Fibroblast of gingiva (primary cell): Measurements from ENCODE around the gene HDAC4.

Experiments used
- DNase-seq: peaks from one replicate; pipeline ENCODE4 v3.0.0-alpha.2; 2011; ENCODE audit warnings: low read depth

HDAC4 gene

GRCh38 chr2:239107936-239108335 is 292.9 kb downstream of the HDAC4 start:
- no peak for DNase-seq

GRCh38 chr2:239106966-239107365 is 293.9 kb downstream of the HDAC4 start:
- no peak for DNase-seq

GRCh38 chr2:239106314-239106908 is 294.4 kb downstream of the HDAC4 start:
- DNase-seq: peak; percentile 66

DNA sequence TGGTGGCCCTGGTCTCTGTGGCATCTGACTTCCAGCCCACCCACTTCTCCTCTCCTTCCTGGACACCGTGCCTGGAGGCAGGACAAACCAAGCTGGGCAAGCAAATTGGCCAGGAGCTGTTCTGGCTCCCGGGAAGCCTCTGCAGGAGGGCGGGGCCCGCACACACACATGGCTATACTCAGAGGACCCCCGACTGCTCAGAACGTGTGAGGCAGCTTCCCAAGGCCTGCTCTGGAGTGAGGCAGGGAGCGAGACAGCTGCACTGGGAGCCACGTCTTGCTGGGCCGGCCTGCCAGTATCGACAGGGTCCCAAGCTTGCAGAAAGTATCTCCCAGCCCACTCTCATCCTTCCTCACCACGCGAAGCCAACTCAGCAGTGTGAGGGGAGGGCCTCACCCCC is 295.6 kb downstream of the HDAC4 start:
- no peak for DNase-seq

DNA sequence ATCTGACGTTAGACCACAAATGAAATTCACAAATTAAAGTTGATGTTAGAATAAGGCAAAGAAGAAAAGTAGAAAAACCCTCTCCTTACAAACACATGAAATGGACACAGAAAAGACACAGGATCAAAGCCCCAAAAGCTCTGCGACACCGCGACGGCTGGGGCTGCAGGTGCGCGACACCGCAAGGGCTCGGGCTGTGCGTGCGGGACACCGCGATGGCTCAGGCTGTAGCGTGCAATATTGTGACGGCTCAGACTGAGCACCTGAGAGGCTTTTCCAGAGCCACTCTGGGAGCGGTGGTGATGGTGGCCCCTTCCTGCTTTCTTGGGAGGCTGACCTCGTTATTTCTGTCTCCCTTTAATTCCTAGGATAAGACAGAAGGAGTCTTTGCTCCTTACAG is 296.0 kb downstream of the HDAC4 start:
- no peak for DNase-seq

DNA sequence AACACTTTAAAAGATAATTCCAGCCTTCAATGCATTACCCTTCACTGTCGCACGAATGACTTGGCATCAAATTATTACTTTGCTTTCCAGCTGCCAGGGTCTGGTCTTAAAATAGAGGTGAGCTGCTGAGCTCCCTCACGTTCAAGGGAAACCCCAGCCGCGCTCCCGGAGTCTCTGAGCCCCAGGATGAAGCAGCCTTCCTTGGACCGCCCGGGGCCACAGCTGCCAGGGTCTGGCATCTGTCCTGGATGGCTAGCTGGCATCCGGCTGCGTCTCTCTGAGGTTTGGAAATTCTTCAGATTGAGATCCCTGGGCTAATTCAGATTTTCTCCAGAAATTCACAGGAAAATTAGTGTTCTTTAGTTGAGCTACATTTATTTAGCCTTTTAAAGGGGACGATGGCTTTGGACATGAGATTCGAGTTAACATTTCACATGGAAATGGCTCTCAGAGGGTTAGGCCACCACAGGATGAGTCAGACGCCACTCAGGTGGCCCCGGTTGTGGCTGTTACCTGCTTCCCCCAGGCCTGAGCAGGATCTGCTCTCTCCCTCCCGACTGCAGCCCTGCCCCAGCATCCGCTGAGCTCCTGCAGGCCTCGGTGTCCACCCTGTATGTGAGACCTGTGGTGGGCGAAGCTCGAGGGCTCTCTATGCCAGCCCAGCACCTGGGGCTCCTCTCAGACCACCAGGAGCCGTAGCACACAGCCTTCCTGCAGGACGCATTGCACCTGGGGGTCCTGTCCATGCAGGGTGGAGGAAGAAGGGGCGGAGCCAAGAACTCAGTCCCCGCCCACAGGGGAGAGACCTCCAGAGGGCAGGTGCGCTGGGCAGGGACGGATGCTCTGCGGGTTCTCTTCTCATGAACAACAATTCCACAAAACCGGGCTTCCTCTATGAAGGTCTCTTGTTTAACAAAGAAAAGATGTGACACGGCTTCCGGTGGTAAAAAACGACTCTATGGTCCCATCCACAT is 297.4 kb downstream of the HDAC4 start:
- DNase-seq: no peak

- DNase-seq: no peak
Measured at GRCh38 chr2:239102266-239102665, 298.6 kb downstream of the HDAC4 start.

GRCh38 chr2:239101807-239102206 is 299.0 kb downstream of the HDAC4 start:
- no peak for DNase-seq

DNA sequence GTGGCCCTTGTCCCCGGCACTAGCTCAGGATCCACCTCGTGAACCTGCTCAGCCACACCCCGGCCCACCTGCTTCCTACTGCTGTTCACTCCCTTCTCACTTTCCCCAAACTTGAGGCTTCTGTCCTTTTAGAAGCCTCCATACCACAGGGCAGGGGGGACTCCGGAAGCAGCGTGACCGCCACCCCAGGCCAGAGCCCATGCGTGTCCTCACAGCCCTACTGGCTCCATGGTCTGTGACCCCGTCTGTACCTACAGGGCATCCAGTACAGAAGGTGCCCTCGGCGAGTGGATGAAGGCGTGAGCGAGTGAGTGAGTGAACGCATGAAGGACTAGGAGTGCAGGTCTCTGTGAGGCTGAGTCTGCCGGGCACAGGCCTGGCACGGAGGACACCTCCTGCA is 299.7 kb downstream of the HDAC4 start:
- no peak for DNase-seq

DNA sequence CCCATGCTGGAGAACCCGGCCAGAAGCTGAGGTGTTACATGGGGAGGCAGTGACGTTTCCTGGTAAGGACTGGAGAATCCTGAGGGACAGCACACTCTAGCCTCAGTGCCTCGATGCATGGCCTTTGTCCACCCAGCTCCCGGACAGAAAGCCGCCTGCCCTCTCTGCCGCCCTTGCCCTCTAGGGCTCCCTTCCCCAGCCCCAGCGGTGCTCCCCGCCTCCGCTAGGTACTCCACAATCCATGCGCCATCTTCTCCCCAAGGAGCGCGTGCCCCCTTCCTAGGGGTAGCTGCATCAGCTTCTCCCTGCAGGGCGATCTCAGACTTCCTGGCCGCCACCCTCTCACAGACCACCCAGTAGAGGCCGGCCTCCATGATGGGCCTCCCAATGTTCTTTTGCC is 301.3 kb downstream of the HDAC4 start:
- no peak for DNase-seq

- DNase-seq: peak; percentile 78
Measured at GRCh38 chr2:239098288-239098970, 302.4 kb downstream of the HDAC4 start.

DNA sequence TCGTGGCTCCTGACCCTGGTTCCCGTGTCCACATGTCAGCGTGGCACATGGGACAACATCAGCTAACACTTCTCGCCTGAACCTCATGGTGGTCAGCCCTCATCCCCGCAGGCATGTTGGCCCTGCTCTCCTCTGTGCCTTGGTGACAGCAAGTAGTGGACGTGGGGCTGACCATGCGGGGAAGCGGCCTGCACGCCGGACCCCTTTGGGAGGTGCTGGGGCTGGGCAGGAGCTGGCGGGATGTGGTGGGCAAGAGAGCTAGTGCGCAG is 303.5 kb downstream of the HDAC4 start:
- DNase-seq: no peak

DNA sequence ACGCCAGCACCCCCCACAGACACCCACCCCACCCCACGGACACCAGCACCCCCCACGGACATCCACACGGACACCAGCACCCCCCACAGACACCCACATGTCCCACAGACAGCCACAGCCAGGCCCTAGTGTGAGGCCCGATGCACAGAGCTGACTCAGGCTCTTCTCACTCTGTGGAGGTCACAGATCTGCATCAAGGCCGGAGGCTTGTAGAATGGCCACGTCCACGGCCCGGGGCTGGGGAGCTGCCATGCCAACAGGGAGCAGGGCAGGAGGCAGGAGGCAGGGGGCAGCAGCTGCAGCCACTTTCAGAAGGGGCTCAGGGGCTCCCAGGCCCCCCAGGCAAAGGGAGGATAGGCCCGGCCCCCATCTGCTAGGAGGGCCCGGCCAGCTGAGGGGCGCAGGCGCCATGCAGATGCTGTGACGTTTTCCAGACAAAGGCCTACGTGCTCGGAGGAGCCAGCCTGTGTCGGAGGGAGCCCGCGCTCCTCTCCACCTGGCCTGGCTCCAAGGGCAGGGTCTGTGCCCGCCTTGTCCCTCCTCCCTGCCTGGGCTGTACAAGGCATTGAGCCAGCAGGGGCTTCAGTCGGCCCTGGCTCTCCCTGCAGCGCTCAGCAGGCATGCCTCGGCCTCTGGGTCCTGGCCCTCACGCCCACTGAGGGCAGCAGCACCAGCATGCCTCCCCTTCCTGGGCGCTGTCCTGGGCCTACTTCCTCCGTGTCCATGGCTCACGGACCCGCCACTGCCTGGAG is 304.0 kb downstream of the HDAC4 start:
- DNase-seq: no peak

- no peak for DNase-seq
Measured at GRCh38 chr2:239095460-239096081, 305.2 kb downstream of the HDAC4 start.

GRCh38 chr2:239094867-239095266 is 306.0 kb downstream of the HDAC4 start:
- DNase-seq: no peak

GRCh38 chr2:239093952-239094351 is 306.9 kb downstream of the HDAC4 start:
- peak; percentile 27 for DNase-seq

DNA sequence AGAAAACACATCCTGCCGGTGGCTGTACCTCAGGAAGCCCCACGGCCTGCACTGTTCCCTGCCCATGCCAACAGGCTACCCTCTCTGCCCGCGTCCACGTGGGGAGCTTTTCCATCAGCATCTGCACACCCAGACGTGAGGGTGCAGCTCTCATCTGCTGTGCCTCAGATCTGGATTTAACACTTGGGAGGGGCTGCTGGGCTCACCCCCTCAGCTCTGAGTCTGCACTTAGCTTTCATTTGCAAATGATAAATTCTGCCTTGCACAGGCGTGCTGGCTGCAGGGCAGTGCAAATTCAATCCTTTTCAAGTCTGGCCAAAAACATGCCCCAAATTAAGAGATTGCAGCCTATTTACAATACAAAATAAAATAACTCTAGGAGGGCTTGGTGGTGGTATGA is 307.3 kb downstream of the HDAC4 start:
- DNase-seq: no peak

DNA sequence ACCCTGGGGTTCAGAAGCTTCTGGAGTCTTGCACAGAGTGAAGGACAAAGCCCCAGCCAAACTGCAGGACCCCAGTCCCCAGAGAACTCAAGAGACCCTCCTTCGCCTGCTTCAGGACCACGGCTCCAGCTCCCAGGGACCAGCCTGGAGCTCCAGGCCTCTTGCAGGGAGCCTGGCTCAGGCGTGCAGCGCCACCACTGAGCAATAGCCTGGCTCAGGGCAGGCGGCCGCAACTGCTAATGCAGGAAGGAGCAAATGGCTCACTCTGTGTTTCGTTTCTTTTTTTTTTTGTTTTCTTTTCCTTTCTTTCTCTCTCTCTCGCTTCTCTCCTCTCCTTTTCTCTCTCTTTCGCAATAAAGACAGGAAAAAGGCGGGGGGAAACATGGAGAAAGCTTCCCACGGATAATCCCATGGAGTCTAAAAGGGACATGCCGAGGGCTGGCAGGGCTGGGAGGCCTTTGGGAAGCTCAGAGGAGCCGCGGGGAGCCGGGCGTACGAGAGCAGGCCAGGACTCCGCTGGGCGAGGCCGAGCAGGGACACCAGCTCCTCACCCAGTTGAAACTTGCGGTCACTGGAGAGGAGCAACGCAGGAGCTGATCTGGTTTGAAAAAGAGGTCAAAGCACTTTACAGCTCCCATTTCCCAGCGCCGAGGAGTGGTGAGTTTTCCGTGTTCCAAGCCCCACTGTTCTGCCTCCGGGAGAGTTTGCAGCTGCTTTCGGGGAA is 308.1 kb downstream of the HDAC4 start:
- DNase-seq: no peak

DNA sequence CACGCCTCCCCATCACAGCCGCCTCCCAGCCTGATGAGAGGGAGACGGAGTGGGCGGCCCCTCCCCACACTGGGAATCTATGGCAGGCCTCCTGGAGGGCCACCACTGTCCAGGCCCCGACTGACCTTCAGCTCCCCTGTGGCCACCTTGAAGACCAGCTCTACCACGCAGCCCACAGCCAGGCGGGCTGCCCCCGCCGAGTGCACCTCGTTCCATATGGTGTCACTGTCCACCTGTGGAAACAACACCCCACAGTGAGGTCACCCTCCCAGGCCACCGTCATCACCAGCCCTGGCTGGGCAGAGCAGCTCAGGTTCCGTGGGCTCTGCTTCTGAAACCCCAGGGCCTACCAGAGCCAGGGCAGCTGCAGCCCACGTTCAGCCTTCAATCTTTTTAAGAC is 310.9 kb downstream of the HDAC4 start:
- no peak for DNase-seq

GRCh38 chr2:239087046-239087710 is 313.6 kb downstream of the HDAC4 start:
- no peak for DNase-seq
